Astrocyte (in vitro differentiated cells and primary cell): ENCODE measurements around the gene WT1. TPM values are rescaled to one million over a fixed set of nuclear protein-coding genes. Genes with fewer than 3 reads are reported as not detected.
"Not testable (repeated sequence)": the region's sequence is repeated elsewhere in the genome, so short reads cannot be mapped to it uniquely, and the experiment has no call there.

Experiments used
- DNase-seq: peaks from one replicate; pipeline ENCODE4 v3.0.0-alpha.2; 2010; ENCODE audit warnings: low read depth
- FAIRE-seq: peaks from 2 replicates; lab custom pipeline; 2011; peaks lifted over from hg19 to GRCh38; lab: Jason Lieb, UNC
- H2AFZ ChIP-seq: 2 replicates; pipeline ENCODE4 v1.6.0; 2012; ENCODE audit warnings: low read depth, low read length, inconsistent platforms
- H3K27ac ChIP-seq: 2 replicates; pipeline ENCODE4 v1.5.1; 2011; ENCODE audit warnings: low read depth, low read length, inconsistent platforms
- H3K27me3 ChIP-seq: 2 replicates; pipeline ENCODE4 v1.6.0; 2011; ENCODE audit warnings: low read length, inconsistent platforms; ENCODE audit not compliant: insufficient read depth
- H3K36me3 ChIP-seq: 2 replicates; pipeline ENCODE4 v1.5.1; 2011; ENCODE audit warnings: low read length, inconsistent platforms; ENCODE audit not compliant: insufficient read depth
- H3K4me1 ChIP-seq: 2 replicates; pipeline ENCODE4 v1.5.1; 2011; ENCODE audit warnings: low read length, inconsistent platforms; ENCODE audit not compliant: insufficient read depth
- H3K4me2 ChIP-seq: 2 replicates; pipeline ENCODE4 v1.6.0; 2012; ENCODE audit warnings: low read length, inconsistent platforms
- H3K4me3 ChIP-seq: 2 replicates; pipeline ENCODE4 v1.5.1; 2011; ENCODE audit warnings: low read depth, mild to moderate bottlenecking, low read length, inconsistent platforms; ENCODE audit not compliant: insufficient read depth
- H3K79me2 ChIP-seq: 2 replicates; pipeline ENCODE4 v1.6.0; 2012; ENCODE audit warnings: mild to moderate bottlenecking, low read length, inconsistent platforms; ENCODE audit not compliant: insufficient read depth
- H3K9ac ChIP-seq: 2 replicates; pipeline ENCODE4 v1.6.0; 2012; ENCODE audit warnings: mild to moderate bottlenecking, low read length, inconsistent platforms
- H3K9me3 ChIP-seq: 2 replicates; pipeline ENCODE4 v1.5.1; 2012; ENCODE audit warnings: low read depth, mild to moderate bottlenecking, low read length, inconsistent platforms; ENCODE audit not compliant: insufficient read depth
- H4K20me1 ChIP-seq: 2 replicates; pipeline ENCODE4 v1.6.0; 2012; ENCODE audit warnings: low read length, inconsistent platforms; ENCODE audit not compliant: insufficient read depth
- H3K27ac Mint-ChIP-seq: one replicate; pipeline ENCODE4 v1.8.0; 2021; ENCODE audit warnings: mild to moderate bottlenecking, mixed read lengths; ENCODE audit not compliant: unreplicated experiment
- H3K27me3 Mint-ChIP-seq: one replicate; pipeline ENCODE4 v1.8.0; 2021; ENCODE audit warnings: low read depth, mixed read lengths; ENCODE audit not compliant: unreplicated experiment
- H3K36me3 Mint-ChIP-seq: one replicate; pipeline ENCODE4 v1.8.0; 2021; ENCODE audit warnings: low read depth, mixed read lengths; ENCODE audit not compliant: unreplicated experiment
- H3K4me1 Mint-ChIP-seq: one replicate; pipeline ENCODE4 v1.8.0; 2021; ENCODE audit warnings: low read depth, mixed read lengths; ENCODE audit not compliant: unreplicated experiment
- H3K4me3 Mint-ChIP-seq: one replicate; pipeline ENCODE4 v1.8.0; 2021; ENCODE audit warnings: mild to moderate bottlenecking, moderate library complexity, mixed read lengths; ENCODE audit not compliant: unreplicated experiment
- H3K9me3 Mint-ChIP-seq: one replicate; pipeline ENCODE4 v1.8.0; 2021; ENCODE audit warnings: mild to moderate bottlenecking, mixed read lengths; ENCODE audit not compliant: unreplicated experiment
- CTCF ChIP-seq: IDR thresholded peaks from 2 replicates; pipeline ENCODE4 v1.5.1; 2011; ENCODE audit warnings: low read depth, mild to moderate bottlenecking, inconsistent platforms, low read length, moderate library complexity; ENCODE audit not compliant: insufficient read depth
- EZH2 ChIP-seq: IDR thresholded peaks from 2 replicates; pipeline ENCODE4 v1.6.1; 2012; ENCODE audit warnings: mild to moderate bottlenecking, low read length, inconsistent platforms; ENCODE audit not compliant: insufficient read depth
- total RNA-seq: library from RNA; stranded (reverse); gene quantifications from 2 replicates; pipeline ENCODE4 v1.2.1, GENCODE V29; 2021

The WT1 gene
- total RNA-seq, 1 donor from 2014 or later = 0.45 TPM

GRCh38 chr11:32473282-32473909 lies 38.1 kb upstream of the WT1 start:
- Histone ChIP-seq H2AFZ (no peak overlapping the region), H3K27me3 (no peaks in the 10 kb centered on the region), H4K20me1 (no peaks in the 10 kb centered on the region), H3K4me2 (no peak overlapping the region), H3K79me2 (no peaks in the 10 kb centered on the region), H3K27ac (no peak overlapping the region), H3K36me3 (no peaks in the 10 kb centered on the region), H3K4me1 (no peaks in the 10 kb centered on the region), H3K4me3 (no peak overlapping the region), H3K9me3 (no peaks in the 10 kb centered on the region), H3K9ac (no peak overlapping the region)
- H3K4me3 Mint-ChIP-seq = no peak overlapping the region
- H3K4me1 Mint-ChIP-seq = no peaks in the 10 kb centered on the region
- FAIRE-seq (no peak), DNase-seq (no peak)
- H3K27me3 Mint-ChIP-seq = peaks cover 12% of the 10 kb centered on the region
- no peak for TF ChIP-seq EZH2
- no peaks in the 10 kb centered on the region for H3K9me3 Mint-ChIP-seq
- H3K27ac Mint-ChIP-seq = no peak overlapping the region
- H3K36me3 Mint-ChIP-seq = no peaks in the 10 kb centered on the region

- Mint-ChIP-seq H3K27me3 (peaks cover 7% of the 10 kb centered on the region), H3K4me1 (no peaks in the 10 kb centered on the region), H3K4me3 (no peak overlapping the region), H3K27ac (no peak overlapping the region), H3K36me3 (no peaks in the 10 kb centered on the region), H3K9me3 (no peaks in the 10 kb centered on the region)
- no peaks in the 10 kb centered on the region for H3K27me3 ChIP-seq
- no peak overlapping the region for H3K4me3 ChIP-seq
- no peak overlapping the region for H3K27ac ChIP-seq
- no peaks in the 10 kb centered on the region for H3K79me2 ChIP-seq
- no peak overlapping the region for H3K9ac ChIP-seq
- no peaks in the 10 kb centered on the region for H3K9me3 ChIP-seq
- no peak overlapping the region for H2AFZ ChIP-seq
- no peaks in the 10 kb centered on the region for H4K20me1 ChIP-seq
- H3K4me1 ChIP-seq = no peaks in the 10 kb centered on the region
- no peak overlapping the region for H3K4me2 ChIP-seq
- TF ChIP-seq CTCF (no peak), EZH2 (no peak)
- DNase-seq = no peak
- no peaks in the 10 kb centered on the region for H3K36me3 ChIP-seq
- FAIRE-seq = no peak
These were observed 36.9 kb upstream of the WT1 start for GRCh38 chr11:32472226-32472625.

- H3K9me3 Mint-ChIP-seq, H3K4me1 ChIP-seq, FAIRE-seq, DNase-seq, H3K4me3 Mint-ChIP-seq, H3K27ac ChIP-seq, H3K27me3 Mint-ChIP-seq, H3K4me2 ChIP-seq, H3K79me2 ChIP-seq, H3K36me3 Mint-ChIP-seq, H3K27me3 ChIP-seq, H3K9ac ChIP-seq, H3K36me3 ChIP-seq, H3K4me1 Mint-ChIP-seq, H3K9me3 ChIP-seq, H4K20me1 ChIP-seq, H3K4me3 ChIP-seq, H2AFZ ChIP-seq, H3K27ac Mint-ChIP-seq: not testable (repeated sequence)
These were observed 36.2 kb upstream of the WT1 start for GRCh38 chr11:32471544-32471943.
